H9 (cell line): ENCODE results near the gene FADS2. TPM values are rescaled to one million over a fixed set of nuclear protein-coding genes. Genes with fewer than 3 reads are reported as not detected.

ENCODE experiments used
- DNase-seq: peaks from one replicate; pipeline ENCODE4 v3.0.0-alpha.2; 2017
- H2AFZ ChIP-seq: one replicate; pipeline ENCODE4 v1.6.1; 2013; ENCODE audit warnings: mild to moderate bottlenecking, low read length, control low read depth, moderate library complexity
- H2AK5ac ChIP-seq: 2 replicates; pipeline ENCODE4 v1.6.1; 2013; ENCODE audit warnings: low read length, control low read depth, mixed read lengths; ENCODE audit not compliant: insufficient read length
- H2BK120ac ChIP-seq: one replicate; pipeline ENCODE4 v1.6.1; 2013; ENCODE audit warnings: low read depth, mild to moderate bottlenecking, low read length, control low read depth, inconsistent platforms; ENCODE audit not compliant: poor library complexity, severe bottlenecking
- H2BK12ac ChIP-seq: 2 replicates; pipeline ENCODE4 v1.6.1; 2013; ENCODE audit warnings: low read length, control low read depth, mixed read lengths, low read depth; ENCODE audit not compliant: insufficient read length
- H2BK15ac ChIP-seq: 2 replicates; pipeline ENCODE4 v1.6.1; 2013; ENCODE audit warnings: low read depth, low read length, control low read depth
- H2BK20ac ChIP-seq: one replicate; pipeline ENCODE4 v1.6.1; 2013; ENCODE audit warnings: low read depth, mild to moderate bottlenecking, low read length, control low read depth, inconsistent platforms; ENCODE audit not compliant: poor library complexity, severe bottlenecking
- H2BK5ac ChIP-seq: 2 replicates; pipeline ENCODE4 v1.6.1; 2013; ENCODE audit warnings: low read length, control low read depth, mixed read lengths; ENCODE audit not compliant: insufficient read length
- H3K14ac ChIP-seq: 2 replicates; pipeline ENCODE4 v1.6.1; 2013; ENCODE audit warnings: low read length, control low read depth; ENCODE audit not compliant: insufficient read depth
- H3K18ac ChIP-seq: 2 replicates; pipeline ENCODE4 v1.6.1; 2013; ENCODE audit warnings: low read depth, mild to moderate bottlenecking, mixed read lengths, low read length, control low read depth; ENCODE audit not compliant: insufficient read length
- H3K23ac ChIP-seq: 2 replicates; pipeline ENCODE4 v1.6.1; 2013; ENCODE audit warnings: low read length, control low read depth, mixed read lengths, low read depth; ENCODE audit not compliant: insufficient read length
- H3K23me2 ChIP-seq: 2 replicates; pipeline ENCODE4 v1.6.1; 2013; ENCODE audit warnings: low read depth, mild to moderate bottlenecking, mixed read lengths, low read length, control low read depth; ENCODE audit not compliant: insufficient read length, poor library complexity, severe bottlenecking
- H3K27ac ChIP-seq: 2 replicates; pipeline ENCODE4 v1.5.1; 2013; ENCODE audit warnings: low read length, control low read depth, mixed read lengths, low read depth; ENCODE audit not compliant: insufficient read length
- H3K27me3 ChIP-seq: 2 replicates; pipeline ENCODE4 v1.6.1; 2013; ENCODE audit warnings: low read length, control low read depth, inconsistent platforms; ENCODE audit not compliant: insufficient read depth
- H3K4ac ChIP-seq: 2 replicates; pipeline ENCODE4 v1.6.1; 2013; ENCODE audit warnings: low read depth, mild to moderate bottlenecking, control low read depth, inconsistent platforms, low read length, moderate library complexity
- H3K4me1 ChIP-seq: 2 replicates; pipeline ENCODE4 v1.6.1; 2013; ENCODE audit warnings: low read length, control low read depth, inconsistent platforms; ENCODE audit not compliant: insufficient read depth
- H3K4me2 ChIP-seq: 2 replicates; pipeline ENCODE4 v1.6.1; 2013; ENCODE audit warnings: low read length, control low read depth, mixed read lengths; ENCODE audit not compliant: insufficient read length, insufficient read depth
- H3K56ac ChIP-seq: 2 replicates; pipeline ENCODE4 v1.6.1; 2013; ENCODE audit warnings: low read depth, mild to moderate bottlenecking, mixed read lengths, low read length, control low read depth; ENCODE audit not compliant: insufficient read length
- H3K79me1 ChIP-seq: 2 replicates; pipeline ENCODE4 v1.6.1; 2013; ENCODE audit warnings: low read depth, mild to moderate bottlenecking, moderate library complexity, low read length, control low read depth, inconsistent platforms; ENCODE audit not compliant: insufficient read depth, poor library complexity, severe bottlenecking
- H3K79me2 ChIP-seq: 2 replicates; pipeline ENCODE4 v1.6.1; 2013; ENCODE audit warnings: low read length, control low read depth, inconsistent platforms; ENCODE audit not compliant: insufficient read depth
- H3K9ac ChIP-seq: 2 replicates; pipeline ENCODE4 v1.6.1; 2013; ENCODE audit warnings: low read length, control low read depth, mixed read lengths; ENCODE audit not compliant: insufficient read length; ENCODE audit errors: extremely low read depth
- H3K9me3 ChIP-seq: one replicate; pipeline ENCODE4 v1.6.1; 2013; ENCODE audit warnings: low read depth, low read length, inconsistent platforms; ENCODE audit not compliant: control insufficient read depth
- H3T11ph ChIP-seq: one replicate; pipeline ENCODE4 v1.6.1; 2013; ENCODE audit warnings: mild to moderate bottlenecking, low read length, control low read depth, inconsistent platforms
- H4K20me1 ChIP-seq: one replicate; pipeline ENCODE4 v1.6.1; 2013; ENCODE audit not compliant: control insufficient read depth, insufficient read length, insufficient read depth
- H4K5ac ChIP-seq: 2 replicates; pipeline ENCODE4 v1.6.1; 2013; ENCODE audit warnings: low read depth, mild to moderate bottlenecking, mixed read lengths, low read length, control low read depth; ENCODE audit not compliant: insufficient read length
- H4K8ac ChIP-seq: replicated peaks from 2 replicates; pipeline ENCODE4 v1.6.1; 2013; ENCODE audit warnings: low read length, control low read depth, mixed read lengths, low read depth; ENCODE audit not compliant: insufficient read length
- H4K91ac ChIP-seq: 2 replicates; pipeline ENCODE4 v1.6.1; 2013; ENCODE audit warnings: low read depth, mild to moderate bottlenecking, moderate library complexity, mixed read lengths, low read length, control low read depth; ENCODE audit not compliant: insufficient read length
- H3K27ac Mint-ChIP-seq, 3 experiments: 2 replicates in 2 of 3; 3 replicates in 1 of 3; pipeline ENCODE4 v1.8.0; 2020 to 2021; ENCODE audit warnings: mixed read lengths in 3 of 3, mild to moderate bottlenecking in 1 of 3, moderate library complexity in 1 of 3
- H3K27me3 Mint-ChIP-seq: 2 replicates; pipeline ENCODE4 v1.8.0; 2021; ENCODE audit warnings: low read depth, mild to moderate bottlenecking, moderate library complexity, mixed read lengths
- H3K36me3 Mint-ChIP-seq, 3 experiments: 2 replicates in 2 of 3; 3 replicates in 1 of 3; pipeline ENCODE4 v1.8.0; 2020 to 2021; ENCODE audit warnings: low read depth in 3 of 3, mixed read lengths in 3 of 3; ENCODE audit not compliant: insufficient read depth in 1 of 3
- H3K4me1 Mint-ChIP-seq, 2 experiments: 2 replicates each; pipeline ENCODE4 v1.8.0; 2020; ENCODE audit warnings: mixed read lengths in 2 of 2
- H3K4me3 Mint-ChIP-seq, 2 experiments: 2 replicates in 1 of 2; 3 replicates in 1 of 2; pipeline ENCODE4 v1.8.0; 2020 to 2021; ENCODE audit warnings: mild to moderate bottlenecking in 2 of 2, mixed read lengths in 2 of 2, moderate library complexity in 1 of 2
- H3K9me3 Mint-ChIP-seq, 2 experiments: 2 replicates in 1 of 2; 3 replicates in 1 of 2; pipeline ENCODE4 v1.8.0; 2020; ENCODE audit warnings: mild to moderate bottlenecking in 2 of 2, mixed read lengths in 2 of 2, moderate library complexity in 1 of 2
- CTCF ChIP-seq: fragments of 200-600 bp; sonication (generic); conservative IDR thresholded peaks from 3 replicates; pipeline ENCODE4 v1.8.0; 2021; ENCODE audit warnings: antibody characterized with exemption, mild to moderate bottlenecking
- WGBS: extraction: QIAGEN DNeasy Blood & Tissue Kit; methylation state at CpG from one replicate; pipeline ENCODE4 v1.1.7; 2013; ENCODE audit warnings: missing lambda C conversion rate, low lambda C conversion rate, mixed read lengths; ENCODE audit not compliant: insufficient read length; ENCODE audit errors: extremely low coverage; 5-methylcytosine and 5-hydroxymethylcytosine counted together
- total RNA-seq: library from RNA; stranded (reverse); gene quantifications from 2 replicates; pipeline ENCODE4 v1.2.1, GENCODE V29; 2021

FADS2 gene
- total RNA-seq, 1 experiment from 2014 or later, result 322 TPM

GRCh38 chr11:61833926-61834277 lies 5.8 kb downstream of the FADS2 start:
- H3K56ac ChIP-seq, result no peak overlapping the region
- H3K79me1 ChIP-seq, result peaks cover 4% of the 10 kb centered on the region
- H4K5ac ChIP-seq, result no peak overlapping the region
- H3K27ac Mint-ChIP-seq, result peak overlapping the region; percentile 92 to 98 (median 96)
- no peak overlapping the region for H3K14ac ChIP-seq
- DNase-seq, result peak; percentile 61
- H3K79me2 ChIP-seq, result peaks cover 37% of the 10 kb centered on the region; the same call in 1 of the 2 replicates
- TF ChIP-seq CTCF, result no peak
- H3K9ac ChIP-seq, result no peak overlapping the region
- H2AFZ ChIP-seq, result no peak overlapping the region
- peak overlapping the region; percentile 13 for H3K18ac ChIP-seq
- H3K4me2 ChIP-seq, result no peak overlapping the region
- no peak overlapping the region for H2BK5ac ChIP-seq
- no peaks in the 10 kb centered on the region for H4K20me1 ChIP-seq
- no peak overlapping the region for H3K4ac ChIP-seq
- H2BK20ac ChIP-seq, result no peak overlapping the region
- H3K27ac ChIP-seq, result peak overlapping the region; percentile 57
- no peak overlapping the region for H3T11ph ChIP-seq
- H3K9me3 ChIP-seq, result no peaks in the 10 kb centered on the region
- H2BK12ac ChIP-seq, result no peak overlapping the region
- peaks cover 11% of the 10 kb centered on the region; the same call in 1 of the 2 replicates for H3K4me1 ChIP-seq
- H3K4me1 Mint-ChIP-seq, result peaks cover 58 to 63% of the 10 kb centered on the region in 2 experiments
- no peaks in the 10 kb centered on the region for H3K27me3 Mint-ChIP-seq
- H3K4me3 Mint-ChIP-seq, result peak overlapping the region in 1 of 2 experiments; percentile 70; a peak in 2 of 5 replicates
- no peak overlapping the region for H4K91ac ChIP-seq
- no peak overlapping the region for H2AK5ac ChIP-seq
- H2BK15ac ChIP-seq, result no peak overlapping the region
- H3K36me3 Mint-ChIP-seq, result peaks cover 33 to 54% (median 53%) of the 10 kb centered on the region in 3 experiments; a peak in 6 of 7 replicates
- H3K9me3 Mint-ChIP-seq, result no peaks in the 10 kb centered on the region
- H4K8ac ChIP-seq, result no peak overlapping the region
- H3K27me3 ChIP-seq, result no peaks in the 10 kb centered on the region
- H3K23ac ChIP-seq, result no peak overlapping the region
- peaks cover 9% of the 10 kb centered on the region for H3K23me2 ChIP-seq
- H2BK120ac ChIP-seq, result no peak overlapping the region
- no CpG with 5 or more reads among the region's 12 CpGs for WGBS
